RWPE1 (cell line): ENCODE measurements around the gene DUSP18.

ENCODE experiments used
- CTCF ChIA-PET: fragments of 350-600 bp; sonication (Branson Sonifier 250); formaldehyde crosslinking; extraction: SDS; loops from one replicate; lab custom pipeline; 2021; lab: Yijun Ruan, JAX
- POLR2A ChIA-PET: fragments of 400-600 bp; formaldehyde crosslinking; extraction: SDS; loops from one replicate; lab custom pipeline; 2020; ENCODE audit warnings: antibody characterized with exemption; ENCODE audit not compliant: low non-redundant PET; lab: Yijun Ruan, JAX
- DNase-seq: peaks from one replicate; pipeline ENCODE4 v3.0.0; 2012; ENCODE audit warnings: low spot score
- H3K27ac ChIP-seq: fragments of 450-650 bp; 2 replicates; pipeline ENCODE4 v1.5.1; 2017
- CTCF ChIP-seq: fragments of 450-650 bp; conservative IDR thresholded peaks from 2 replicates; pipeline ENCODE4 v1.5.1; 2017; ENCODE audit warnings: low read depth, mild to moderate bottlenecking

Gene DUSP18

GRCh38 chr22:30654361-30654760 is 13.3 kb downstream of the DUSP18 start:
- CTCF ChIA-PET = no interaction called here
- POLR2A ChIA-PET = no interaction called here
- DNase-seq = no peak
- TF ChIP-seq CTCF = no peak
- no peak overlapping the region for H3K27ac ChIP-seq

- ChIA-PET CTCF (no interaction called here), POLR2A (no interaction called here)
- H3K27ac ChIP-seq = no peak overlapping the region
- no peak for TF ChIP-seq CTCF
- no peak for DNase-seq
These were observed 14.8 kb downstream of the DUSP18 start for GRCh38 chr22:30652852-30653251.

GRCh38 chr22:30650508-30651116 is 17.1 kb downstream of the DUSP18 start:
- TF ChIP-seq CTCF = no peak
- DNase-seq = no peak
- peak overlapping the region; percentile 68 for H3K27ac ChIP-seq
- ChIA-PET CTCF (interaction anchor here (0.5 to 0.8 kb wide), 3 partner anchors 105 to 318 kb away, joined by 3 to 4 read pairs (median 3); partner anchors contain the start of gene MORC2), POLR2A (no interaction called here)

GRCh38 chr22:30649430-30650007 is 18.2 kb downstream of the DUSP18 start:
- peak overlapping the region; percentile 68 for H3K27ac ChIP-seq
- POLR2A ChIA-PET = no interaction called here
- no peak for TF ChIP-seq CTCF
- peak; percentile 76 for DNase-seq
- CTCF ChIA-PET = interaction anchor here (0.6 to 1.1 kb wide), 3 partner anchors 14 to 424 kb away, joined by 3 to 4 read pairs (median 4); partner anchors contain the start of gene SLC35E4

DNA sequence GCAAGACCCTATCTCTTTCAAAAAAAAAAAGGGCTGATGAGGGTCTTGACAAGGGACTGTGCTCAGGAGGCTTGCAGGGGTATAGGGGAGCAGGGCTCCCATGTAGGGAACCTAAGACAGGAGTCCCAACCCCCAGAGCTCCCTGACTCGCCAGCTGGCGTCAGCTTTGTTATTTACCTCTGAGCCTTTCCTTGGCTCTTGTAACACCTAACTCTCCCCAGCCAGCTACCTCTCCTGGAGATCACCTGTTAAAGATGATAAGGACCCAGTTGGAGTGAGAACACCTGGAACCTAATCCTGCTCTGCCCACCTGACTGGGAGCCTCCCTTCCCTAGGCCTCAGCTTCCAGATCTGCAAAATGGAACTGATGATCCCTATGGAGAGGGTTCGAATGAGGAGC is 18.9 kb downstream of the DUSP18 start:
- no peak for DNase-seq
- CTCF ChIA-PET = interaction anchor here (1.1 kb wide), 1 partner anchor 14 kb away, joined by 4 read pairs; no protein-coding TSS in a partner anchor
- TF ChIP-seq CTCF = no peak
- H3K27ac ChIP-seq = peak overlapping the region; percentile 68
- POLR2A ChIA-PET = no interaction called here

DNA sequence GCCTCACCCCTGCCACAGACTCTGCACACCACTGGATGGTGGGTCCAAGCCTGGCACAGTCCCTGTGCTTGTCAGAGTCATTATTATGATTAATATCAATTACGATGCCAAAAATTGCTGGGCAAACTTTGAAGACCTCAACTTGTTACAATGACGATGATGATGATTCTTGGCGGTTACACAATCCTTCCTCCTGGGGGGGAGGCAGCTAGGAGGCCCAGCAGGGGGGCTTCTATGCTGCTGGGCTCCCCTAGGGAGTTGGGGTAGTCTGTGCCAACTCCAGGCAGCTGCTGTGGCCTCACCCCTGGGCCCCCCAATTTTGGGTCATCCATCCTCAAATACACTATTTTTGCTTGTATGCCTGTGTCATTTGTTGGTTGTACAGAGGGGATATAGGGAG is 20.1 kb downstream of the DUSP18 start:
- DNase-seq = no peak
- H3K27ac ChIP-seq = peak overlapping the region; percentile 68; the same call in 1 of the 2 replicates
- no peak for TF ChIP-seq CTCF
- POLR2A ChIA-PET = no interaction called here
- CTCF ChIA-PET = no interaction called here
